CD14-positive monocyte (primary cell): Measurements from ENCODE around the gene AGAP1. TPM values are rescaled to one million over a fixed set of nuclear protein-coding genes. Genes with fewer than 3 reads are reported as not detected.

Experiments used
- DNase-seq, 3 donors: peaks; one replicate each; pipeline ENCODE4 v3.0.0-alpha.2; 2011 to 2022
- H2AFZ ChIP-seq: 2 replicates; pipeline ENCODE4 v1.6.0; 2012; ENCODE audit warnings: mild to moderate bottlenecking, low read depth, low read length, inconsistent platforms; ENCODE audit not compliant: insufficient read depth, poor library complexity, severe bottlenecking
- H3K27ac ChIP-seq, 2 donors: 1 replicate in 1 of 2; 2 replicates in 1 of 2; pipeline ENCODE4 v1.5.1; 2012 to 2013; ENCODE audit warnings: low read length in 2 of 2, control low read depth in 1 of 2, inconsistent platforms in 1 of 2, low read depth in 1 of 2, mild to moderate bottlenecking in 1 of 2
- H3K27me3 ChIP-seq, 2 donors: one replicate each; pipeline versions ENCODE4 v1.6.0 to v1.6.1; 2011 to 2013; ENCODE audit warnings: low read length in 2 of 2; ENCODE audit not compliant: control insufficient read depth in 2 of 2, insufficient read depth in 2 of 2
- H3K36me3 ChIP-seq, 2 donors: replicated peaks in 1 of 2; 1 replicate in 1 of 2; 2 replicates in 1 of 2; pipeline versions ENCODE4 v1.5.1 to v1.6.1; 2012 to 2013; ENCODE audit warnings: low read length in 2 of 2, control low read depth in 1 of 2, inconsistent platforms in 1 of 2, mild to moderate bottlenecking in 1 of 2; ENCODE audit not compliant: insufficient read depth in 2 of 2, control insufficient read depth in 1 of 2
- H3K4me1 ChIP-seq, 2 donors: 1 replicate in 1 of 2; 2 replicates in 1 of 2; pipeline versions ENCODE4 v1.5.1 to v1.6.1; 2012 to 2013; ENCODE audit warnings: low read length in 2 of 2, control low read depth in 1 of 2, inconsistent platforms in 1 of 2, mild to moderate bottlenecking in 1 of 2, moderate library complexity in 1 of 2; ENCODE audit not compliant: insufficient read depth in 2 of 2, control insufficient read depth in 1 of 2
- H3K4me2 ChIP-seq: replicated peaks from 2 replicates; pipeline ENCODE3; 2012; ENCODE audit warnings: low read length, moderate library complexity, mild to moderate bottlenecking; ENCODE audit not compliant: poor library complexity, severe bottlenecking; ENCODE audit errors: extremely low read depth
- H3K4me3 ChIP-seq, 3 experiments: fragments of 200-600 bp in 1 of 3; sonication (generic) in 1 of 3; replicated peaks in 1 of 3; 1 replicate in 2 of 3; 2 replicates in 1 of 3; pipeline ENCODE4 v1.5.1; 2011 to 2013; ENCODE audit warnings: low read length in 3 of 3, mild to moderate bottlenecking in 3 of 3, control low read depth in 2 of 3, low read depth in 2 of 3, inconsistent platforms in 1 of 3, moderate library complexity in 1 of 3
- H3K79me2 ChIP-seq: 2 replicates; pipeline ENCODE4 v1.6.0; 2012; ENCODE audit warnings: mild to moderate bottlenecking, control low read depth, inconsistent platforms, low read length, moderate library complexity; ENCODE audit not compliant: insufficient read depth
- H3K9ac ChIP-seq: 2 replicates; pipeline ENCODE4 v1.6.0; 2017; ENCODE audit warnings: low read length, mild to moderate bottlenecking; ENCODE audit not compliant: insufficient read depth, poor library complexity, severe bottlenecking
- H3K9me3 ChIP-seq, 2 donors: replicated peaks in 1 of 2; 1 replicate in 1 of 2; 2 replicates in 1 of 2; pipeline versions ENCODE4 v1.5.1 to v1.6.1; 2012 to 2013; ENCODE audit warnings: low read length in 2 of 2, control low read depth in 1 of 2; ENCODE audit not compliant: control insufficient read depth in 1 of 2, insufficient read depth in 1 of 2
- H4K20me1 ChIP-seq: 2 replicates; pipeline ENCODE4 v1.6.0; 2012; ENCODE audit warnings: mild to moderate bottlenecking, low read length, control low read depth, moderate library complexity; ENCODE audit not compliant: insufficient read depth
- H3K27ac Mint-ChIP-seq, 7 donors: one replicate each; pipeline ENCODE4 v1.8.0; 2020; ENCODE audit warnings: mild to moderate bottlenecking in 7 of 7, mixed read lengths in 7 of 7, moderate library complexity in 6 of 7, inconsistent platforms in 2 of 7
- H3K27me3 Mint-ChIP-seq, 3 donors: one replicate each; pipeline ENCODE4 v1.8.0; 2021 to 2022; ENCODE audit warnings: low read depth in 3 of 3, mild to moderate bottlenecking in 3 of 3, mixed read lengths in 3 of 3, moderate library complexity in 3 of 3, inconsistent platforms in 1 of 3
- H3K36me3 Mint-ChIP-seq, 2 donors: one replicate each; pipeline ENCODE4 v1.8.0; 2020; ENCODE audit warnings: mixed read lengths in 2 of 2, inconsistent platforms in 1 of 2, mild to moderate bottlenecking in 1 of 2
- H3K4me1 Mint-ChIP-seq: one replicate; pipeline ENCODE4 v1.8.0; 2020; ENCODE audit warnings: mild to moderate bottlenecking, mixed read lengths
- H3K4me3 Mint-ChIP-seq, 2 donors: one replicate each; pipeline ENCODE4 v1.8.0; 2020; ENCODE audit warnings: mild to moderate bottlenecking in 2 of 2, mixed read lengths in 2 of 2, moderate library complexity in 1 of 2
- H3K9me3 Mint-ChIP-seq, 7 donors: one replicate each; pipeline ENCODE4 v1.8.0; 2020 to 2022; ENCODE audit warnings: mixed read lengths in 7 of 7, mild to moderate bottlenecking in 6 of 7, moderate library complexity in 6 of 7, inconsistent platforms in 2 of 7
- WGBS: methylation state at CpG from one replicate; pipeline ENCODE4 v1.1.5; 2013; ENCODE audit warnings: missing lambda C conversion rate; ENCODE audit not compliant: insufficient coverage; 5-methylcytosine and 5-hydroxymethylcytosine counted together
- intact Hi-C, 2 donors: fragments of 100-400 bp; cut with micrococcal nuclease; formaldehyde crosslinking; loops; one replicate each; pipeline versions ENCODE4 v1.15.0 to v1.15.1; 2023
- polyA plus RNA-seq, 3 donors: library from polyadenylated mRNA; depleted of rRNA in 1 of 3; unstranded in 2 of 3; stranded (reverse) in 1 of 3; fragments of 300-500 nt in 2 of 3; fragments of >200 nt in 1 of 3; fragmentation: Illumina TruSeq in 2 of 3; gene quantifications; 1 replicate in 2 of 3; 2 replicates in 1 of 3; pipeline ENCODE4 v1.2.3, GENCODE V29; 2012 to 2021
- TF ChIP-seq, protein P1 (sequence below): fragments of 200-600 bp; IDR thresholded peaks from one replicate; pipeline ENCODE4 v1.8.0; 2022; ENCODE audit warnings: antibody characterized with exemption, mild to moderate bottlenecking

Gene AGAP1
- polyA plus RNA-seq, 3 donors = 0.12 TPM; not detected in 2

GRCh38 chr2:235498946-235499812 lies 5.3 kb downstream of the AGAP1 start:
- no peak for DNase-seq
- Histone ChIP-seq H4K20me1 (no peaks in the 10 kb centered on the region), H3K4me2 (no peak overlapping the region), H3K27ac (no peak overlapping the region), H3K4me1 (no peaks in the 10 kb centered on the region), H3K27me3 (peaks cover 26 to 62% of the 10 kb centered on the region in 2 donors), H3K9ac (no peak overlapping the region), H3K36me3 (no peaks in the 10 kb centered on the region), H2AFZ (no peak overlapping the region), H3K9me3 (peaks cover 0 to 22% of the 10 kb centered on the region in 2 donors), H3K4me3 (no peak overlapping the region), H3K79me2 (no peaks in the 10 kb centered on the region)
- Mint-ChIP-seq H3K27me3 (peaks cover 60 to 82% (median 70%) of the 10 kb centered on the region in 3 donors), H3K9me3 (peaks cover 0 to 4% (median 1%) of the 10 kb centered on the region in 7 donors), H3K27ac (no peak overlapping the region), H3K4me3 (no peak overlapping the region), H3K4me1 (peaks cover 2% of the 10 kb centered on the region), H3K36me3 (no peaks in the 10 kb centered on the region)
- intact Hi-C loops = no loop called here
- WGBS = 94% methylated on average over 22 of the region's 24 CpGs
- TF ChIP-seq, protein P1, sequence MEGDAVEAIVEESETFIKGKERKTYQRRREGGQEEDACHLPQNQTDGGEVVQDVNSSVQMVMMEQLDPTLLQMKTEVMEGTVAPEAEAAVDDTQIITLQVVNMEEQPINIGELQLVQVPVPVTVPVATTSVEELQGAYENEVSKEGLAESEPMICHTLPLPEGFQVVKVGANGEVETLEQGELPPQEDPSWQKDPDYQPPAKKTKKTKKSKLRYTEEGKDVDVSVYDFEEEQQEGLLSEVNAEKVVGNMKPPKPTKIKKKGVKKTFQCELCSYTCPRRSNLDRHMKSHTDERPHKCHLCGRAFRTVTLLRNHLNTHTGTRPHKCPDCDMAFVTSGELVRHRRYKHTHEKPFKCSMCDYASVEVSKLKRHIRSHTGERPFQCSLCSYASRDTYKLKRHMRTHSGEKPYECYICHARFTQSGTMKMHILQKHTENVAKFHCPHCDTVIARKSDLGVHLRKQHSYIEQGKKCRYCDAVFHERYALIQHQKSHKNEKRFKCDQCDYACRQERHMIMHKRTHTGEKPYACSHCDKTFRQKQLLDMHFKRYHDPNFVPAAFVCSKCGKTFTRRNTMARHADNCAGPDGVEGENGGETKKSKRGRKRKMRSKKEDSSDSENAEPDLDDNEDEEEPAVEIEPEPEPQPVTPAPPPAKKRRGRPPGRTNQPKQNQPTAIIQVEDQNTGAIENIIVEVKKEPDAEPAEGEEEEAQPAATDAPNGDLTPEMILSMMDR = no peak

- no peak overlapping the region for H3K9ac ChIP-seq
- H3K27me3 ChIP-seq = peaks cover 22 to 59% of the 10 kb centered on the region in 2 donors
- no peak overlapping the region for H3K4me2 ChIP-seq
- H2AFZ ChIP-seq = no peak overlapping the region
- H3K4me3 ChIP-seq = no peak overlapping the region
- peaks cover 0 to 2% (median under 1%) of the 10 kb centered on the region in 7 donors for H3K9me3 Mint-ChIP-seq
- WGBS = 89% methylated on average over 13 of the region's 13 CpGs
- DNase-seq = no peak
- peaks cover 56 to 78% (median 67%) of the 10 kb centered on the region in 3 donors for H3K27me3 Mint-ChIP-seq
- no peak overlapping the region for H3K27ac ChIP-seq
- no peaks in the 10 kb centered on the region for H3K4me1 ChIP-seq
- H3K36me3 ChIP-seq = no peaks in the 10 kb centered on the region
- peaks cover 0 to 18% of the 10 kb centered on the region in 2 donors for H3K9me3 ChIP-seq
- H4K20me1 ChIP-seq = no peaks in the 10 kb centered on the region
- H3K4me1 Mint-ChIP-seq = peaks cover under 1% of the 10 kb centered on the region
- peak overlapping the region in 1 of 2 donors; percentile 43 for H3K4me3 Mint-ChIP-seq
- TF ChIP-seq, protein P1 = no peak
- no peak overlapping the region for H3K27ac Mint-ChIP-seq
- H3K79me2 ChIP-seq = no peaks in the 10 kb centered on the region
- intact Hi-C loops = no loop called here
- H3K36me3 Mint-ChIP-seq = no peaks in the 10 kb centered on the region
These were observed 6.4 kb downstream of the AGAP1 start for GRCh38 chr2:235500110-235500760.
